Forelimb muscle (tissue), 1 donor: ENCODE results near the gene TBC1D21. TPM values are rescaled to one million over a fixed set of nuclear protein-coding genes. Genes with fewer than 3 reads are reported as not detected.
"Not testable (repeated sequence)": the region's sequence is repeated elsewhere in the genome, so short reads cannot be mapped to it uniquely, and the experiment has no call there.

Experiments used
- DNase-seq: peaks from one replicate; pipeline ENCODE4 v3.0.0-alpha.2; 2013; ENCODE audit warnings: low read depth
- polyA plus RNA-seq: library from polyadenylated mRNA; unstranded; fragments of 120-200 nt; gene quantifications from one replicate; pipeline ENCODE4 v1.2.1, GENCODE V29; 2013; ENCODE audit not compliant: insufficient read length

Gene TBC1D21
- polyA plus RNA-seq, 1 donor, result not detected

DNA sequence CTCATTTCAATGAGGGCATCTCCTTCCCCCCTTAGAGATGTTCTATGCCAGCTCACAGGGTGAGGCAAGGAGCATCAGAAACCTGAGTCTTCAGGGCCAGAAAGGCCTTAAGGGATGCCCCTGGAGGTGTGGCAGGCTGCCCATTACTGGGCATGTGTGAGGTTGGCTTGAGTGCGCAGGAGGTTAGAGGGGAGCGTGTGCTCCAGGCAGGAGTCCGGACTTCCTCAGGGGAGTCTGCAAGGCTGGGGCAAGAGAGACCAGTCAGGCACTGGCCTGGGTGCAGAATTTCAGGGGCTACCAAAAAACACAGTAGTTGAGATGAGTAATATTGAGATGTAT lies 54.8 kb downstream of the TBC1D21 start:
- no peak for DNase-seq

DNA sequence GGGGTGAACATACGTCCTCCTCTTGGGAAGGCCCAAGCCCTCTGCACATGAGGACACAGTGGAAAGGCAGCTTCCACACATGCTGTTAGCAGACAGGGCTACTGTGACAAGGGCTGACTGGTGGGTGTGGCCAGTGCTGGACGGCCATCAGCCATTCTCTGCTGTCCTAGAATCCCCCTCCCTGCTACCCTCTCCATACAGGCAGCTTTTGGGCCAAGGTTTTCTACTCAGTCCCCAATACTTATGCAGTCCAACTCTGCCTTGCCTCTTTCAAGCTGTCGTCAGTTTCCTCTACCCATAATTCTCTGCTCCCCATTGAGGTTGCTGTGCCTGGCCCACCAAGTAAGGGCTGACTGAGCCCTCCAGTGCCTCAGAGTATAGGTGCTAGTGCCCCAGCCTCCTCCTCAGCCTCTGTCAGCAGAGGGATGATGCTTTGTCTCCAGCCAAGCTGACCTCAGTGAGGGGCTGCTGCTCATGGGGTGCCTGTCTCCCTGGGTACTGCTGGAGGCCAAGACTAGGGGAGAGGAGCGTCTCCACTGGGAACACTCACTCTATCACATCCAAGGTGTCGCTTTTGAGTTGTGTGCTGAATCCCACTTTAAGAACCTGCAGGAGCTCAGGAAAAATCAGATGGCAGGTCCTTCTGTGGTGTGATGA lies 55.7 kb downstream of the TBC1D21 start:
- DNase-seq, result no peak

DNA sequence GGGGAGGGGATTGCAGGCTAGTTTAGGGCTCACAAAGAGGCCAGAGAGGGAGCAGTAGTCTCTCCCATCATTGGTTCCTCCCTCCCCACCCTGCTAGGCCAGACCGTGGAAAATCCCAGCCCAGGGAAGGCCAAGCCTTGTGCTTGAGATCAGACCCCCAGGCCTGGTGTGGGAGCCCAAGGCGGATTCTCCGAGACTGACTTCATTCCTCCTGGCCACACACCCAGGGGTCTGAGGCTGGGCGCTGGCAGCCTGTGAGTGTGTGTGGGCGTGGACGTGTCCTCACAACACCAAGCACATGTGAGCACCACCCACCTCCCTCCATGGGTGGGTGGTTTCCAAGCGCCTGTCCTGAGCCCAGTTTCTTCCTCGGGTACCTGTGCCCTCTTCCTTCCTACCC lies 57.0 kb downstream of the TBC1D21 start:
- no peak for DNase-seq

DNA sequence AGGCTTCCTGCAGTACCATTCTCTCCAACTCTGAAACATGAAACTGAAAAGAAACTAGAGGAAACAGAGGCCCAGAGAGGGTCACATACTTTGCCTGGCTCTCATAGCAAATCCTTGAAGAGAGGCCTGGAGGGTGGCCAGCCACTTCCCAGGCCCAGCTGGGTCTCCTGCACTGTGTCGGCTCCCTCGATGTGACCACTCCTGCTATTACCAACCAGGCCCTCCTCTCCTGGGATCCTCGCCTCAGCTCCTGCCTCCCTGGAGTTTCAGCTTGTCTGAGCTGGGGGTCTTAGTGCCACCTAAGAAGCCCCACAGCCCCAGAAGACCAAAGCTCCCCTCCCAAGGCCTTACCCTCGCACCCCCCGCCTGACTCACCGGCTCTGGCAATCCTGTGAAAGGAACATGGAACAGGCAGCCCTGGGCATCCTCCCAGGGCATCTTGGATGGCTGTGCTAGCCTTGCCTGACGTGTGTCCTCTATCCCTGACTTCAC lies 57.5 kb downstream of the TBC1D21 start:
- DNase-seq, result no peak

DNA sequence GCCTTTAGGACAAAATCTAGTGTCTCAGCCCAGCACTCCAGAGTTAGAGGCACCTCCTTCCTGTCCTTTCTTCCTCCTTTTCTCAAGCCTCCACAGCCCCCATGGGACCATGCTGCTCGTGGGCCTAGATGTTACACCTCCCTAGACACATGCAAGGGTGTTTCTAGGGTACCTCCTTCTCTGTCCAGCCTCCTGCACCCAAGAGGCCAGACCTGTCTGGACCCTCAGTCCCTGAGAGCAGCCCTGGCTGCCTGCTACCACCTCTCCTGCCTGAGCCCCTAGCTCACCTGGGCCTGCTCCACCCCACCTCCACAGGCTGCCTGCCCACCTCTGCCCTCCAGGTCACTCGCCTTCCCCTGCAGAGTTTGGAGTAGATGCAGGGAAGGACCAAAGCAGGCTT lies 58.1 kb downstream of the TBC1D21 start:
- DNase-seq, result no peak

DNA sequence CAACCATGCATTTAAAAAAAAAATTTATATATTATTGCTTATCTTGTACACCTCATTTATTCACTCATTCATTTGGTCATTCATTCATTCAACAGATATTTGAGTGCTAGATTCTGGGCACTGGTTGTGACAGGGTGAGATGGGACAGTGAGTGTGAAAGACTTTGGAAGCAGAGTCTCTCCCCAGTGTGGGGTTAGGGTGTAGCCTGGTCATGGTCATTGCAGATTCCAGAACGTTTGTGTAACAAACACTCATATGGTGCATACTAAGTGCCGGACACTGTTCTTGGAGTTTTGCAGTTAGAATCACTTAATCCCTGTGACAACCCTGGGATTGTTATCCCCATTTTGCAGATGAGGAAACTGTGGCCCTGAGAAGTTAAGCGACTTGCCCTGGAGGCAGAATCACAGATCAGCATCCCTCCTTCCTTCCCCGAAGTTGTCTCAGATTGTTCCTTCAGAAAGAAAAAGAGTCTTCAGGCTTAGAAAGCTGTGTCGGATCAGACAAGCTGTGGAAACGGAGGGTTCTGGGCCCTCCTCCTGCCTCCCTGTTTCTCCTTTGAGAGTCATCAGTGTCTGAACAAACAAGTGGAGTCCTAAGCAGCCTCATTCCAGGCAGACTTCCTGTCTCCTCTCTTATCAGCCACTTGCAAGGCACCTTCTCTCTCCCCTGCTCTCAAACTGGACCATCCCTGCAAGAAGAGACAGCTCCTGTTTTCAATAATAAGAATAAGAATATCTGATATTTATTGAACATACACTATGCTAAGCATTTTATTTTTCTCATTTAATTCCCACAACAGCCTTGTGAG lies 59.2 kb downstream of the TBC1D21 start:
- DNase-seq, result no peak

DNA sequence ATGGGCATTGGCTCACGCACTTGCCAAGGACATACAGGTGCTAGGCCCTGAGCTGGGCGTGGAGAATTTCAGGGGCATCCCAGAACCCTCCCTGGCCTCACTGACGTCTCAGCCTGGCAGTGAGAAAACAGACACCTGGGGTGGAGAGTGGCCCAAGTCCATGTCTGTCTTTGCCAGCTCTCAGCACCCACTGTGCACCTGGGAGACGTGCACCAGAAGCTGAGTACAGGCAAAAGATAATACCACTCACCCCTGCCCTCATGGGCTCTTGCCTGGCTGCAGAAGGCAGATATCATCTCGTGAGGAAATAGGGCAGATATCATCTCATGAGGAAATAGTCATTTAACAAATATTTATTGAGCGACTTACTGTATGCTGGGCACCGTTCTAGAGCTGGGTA lies 60.9 kb downstream of the TBC1D21 start:
- DNase-seq, result no peak

DNA sequence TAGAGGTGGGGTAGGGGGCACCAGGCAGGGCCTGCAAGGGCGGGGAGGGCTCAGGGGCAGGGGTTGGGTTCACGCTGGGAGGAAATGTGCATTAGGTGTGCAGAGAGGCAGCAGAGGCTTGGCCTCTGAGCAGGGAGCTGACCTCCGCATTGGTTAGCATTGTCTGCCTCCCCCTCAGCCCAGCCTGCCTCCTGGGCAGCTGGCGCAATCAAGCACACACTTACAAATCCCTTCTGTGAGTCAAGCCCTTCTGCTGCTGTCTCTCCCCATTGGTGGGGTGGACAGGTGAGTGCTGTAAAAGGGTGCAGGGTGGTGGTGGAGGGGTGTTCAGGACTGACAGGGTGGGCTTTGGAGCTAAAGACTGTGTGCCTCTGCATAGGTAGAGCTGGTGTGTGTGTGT lies 62.2 kb downstream of the TBC1D21 start:
- DNase-seq, result no peak

DNA sequence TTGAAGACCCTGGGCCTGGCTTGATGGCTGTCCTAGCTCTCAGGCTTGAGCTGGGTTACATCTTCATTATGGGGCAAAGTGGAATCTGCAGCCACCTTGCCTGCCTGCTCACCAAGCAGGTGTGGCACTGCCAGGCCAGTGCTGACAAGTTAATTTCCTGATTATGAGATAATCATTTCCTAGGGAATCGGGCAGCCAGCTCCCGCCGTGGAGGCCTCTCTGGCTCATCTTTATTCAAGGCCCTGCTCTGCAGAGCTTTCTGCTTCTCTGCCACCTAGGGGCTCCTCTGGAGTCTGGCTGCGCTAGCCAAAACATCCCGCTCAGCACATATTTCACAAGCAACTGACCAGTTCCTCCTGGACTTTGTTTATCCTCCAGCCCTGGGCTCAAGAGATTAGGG lies 62.8 kb downstream of the TBC1D21 start:
- DNase-seq, result no peak

DNA sequence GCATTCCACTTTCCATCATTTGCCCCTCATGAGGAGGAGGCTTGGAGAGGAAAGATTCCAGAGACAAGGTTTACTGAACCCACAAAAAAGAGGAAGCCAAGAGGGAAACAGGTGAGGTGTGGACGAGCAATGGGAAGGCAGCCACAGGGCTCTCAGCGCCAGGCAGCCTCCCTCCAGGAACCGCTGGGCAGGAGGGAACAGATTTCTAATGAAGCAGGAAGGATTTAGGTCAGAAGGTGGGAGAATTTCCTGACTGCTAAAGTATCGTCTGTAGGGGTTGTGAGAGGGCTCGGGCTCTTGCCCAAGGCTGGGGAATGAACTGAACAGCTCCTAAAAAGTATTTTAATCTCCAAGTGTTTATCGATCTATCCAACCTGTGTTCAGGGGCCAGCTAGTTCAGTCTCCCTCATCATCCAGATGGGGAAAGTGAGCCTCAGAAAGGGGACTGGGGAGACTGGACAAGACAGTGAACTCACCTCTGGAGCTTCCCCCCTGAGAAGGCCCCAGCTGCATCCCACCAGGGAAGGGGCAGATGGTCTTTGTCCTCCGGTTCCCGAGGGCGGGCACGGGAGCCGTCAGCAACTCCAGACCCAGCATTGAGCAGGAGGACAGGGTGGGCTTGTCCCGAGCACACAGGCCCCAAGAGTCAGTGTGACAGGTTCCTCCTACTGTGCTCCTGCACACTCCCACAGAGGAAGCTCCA lies 63.4 kb downstream of the TBC1D21 start:
- no peak for DNase-seq

DNA sequence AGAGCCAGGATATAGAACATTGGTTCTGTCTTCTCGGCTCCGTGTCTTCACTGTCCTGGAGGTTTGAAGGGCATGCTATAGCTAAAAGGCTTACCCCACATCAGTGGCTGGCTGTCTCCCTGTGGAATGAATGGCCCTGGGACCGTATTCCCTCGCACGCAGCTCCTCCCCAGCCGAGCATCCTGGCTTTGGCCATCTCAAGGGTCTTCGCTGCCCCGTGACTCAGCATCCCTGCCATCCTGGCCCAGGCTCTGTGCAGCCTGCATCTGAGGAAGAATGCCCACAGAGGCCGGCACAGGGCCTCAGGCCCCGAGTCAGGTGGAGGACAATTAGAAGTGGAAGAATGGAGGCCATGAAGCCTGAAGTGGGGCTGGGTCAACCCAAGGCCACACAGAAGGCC lies 63.9 kb downstream of the TBC1D21 start:
- no peak for DNase-seq

DNA sequence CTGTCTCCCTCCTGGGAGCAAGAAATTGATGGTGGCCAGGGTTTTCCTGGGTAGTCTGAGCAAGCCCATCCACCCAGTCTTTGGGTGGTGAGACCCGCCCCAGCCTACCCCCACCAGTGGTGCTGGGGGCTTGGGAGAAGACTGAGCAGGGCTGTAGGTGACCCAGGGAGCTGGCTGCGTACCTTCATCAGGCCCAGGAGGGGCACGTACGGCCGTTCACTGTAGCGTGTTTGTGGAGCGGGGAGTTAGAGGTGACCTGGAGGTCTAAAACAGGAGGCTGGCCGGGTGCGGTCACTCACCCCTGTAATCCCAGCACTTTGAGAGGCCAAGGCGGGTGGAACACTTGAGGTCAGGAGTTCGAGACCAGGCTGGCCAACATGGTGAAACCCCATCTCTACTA lies 64.4 kb downstream of the TBC1D21 start:
- DNase-seq, result no peak

DNA sequence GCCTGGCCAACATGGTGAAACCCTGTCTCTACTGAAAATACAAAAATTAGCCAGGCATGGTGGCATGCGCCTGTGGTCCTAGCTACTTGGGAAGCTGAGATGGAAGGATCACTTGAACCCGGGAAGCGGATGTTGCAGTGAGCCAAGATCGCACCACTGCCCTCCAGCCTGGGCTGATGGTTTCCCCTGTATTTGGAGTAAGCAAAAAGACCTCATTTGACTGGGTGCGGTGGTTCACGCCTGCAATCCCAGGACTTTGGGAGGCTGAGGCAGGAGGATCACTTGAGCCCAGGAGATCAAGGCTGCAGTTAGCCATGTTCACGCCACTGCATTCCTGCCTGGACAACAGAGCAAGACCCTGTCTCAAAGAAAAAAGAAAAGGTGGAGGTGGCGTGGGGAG lies 65.2 kb downstream of the TBC1D21 start:
- DNase-seq, result not testable (repeated sequence)

Other genes starting within 250 kb of the TBC1D21 start
- 73.7 TPM for gene NPTN, start 240.2 kb upstream of the TBC1D21 start, polyA plus RNA-seq
- gene CD276, start 189.2 kb upstream of the TBC1D21 start, polyA plus RNA-seq, result 107 TPM
- 5.2 TPM for gene INSYN1, start 120.2 kb upstream of the TBC1D21 start, polyA plus RNA-seq
- gene LOXL1, start 52.9 kb downstream of the TBC1D21 start, polyA plus RNA-seq, result 29.7 TPM
- 39.0 TPM for gene STOML1, start 118.7 kb downstream of the TBC1D21 start, polyA plus RNA-seq
- gene PML, start 121.2 kb downstream of the TBC1D21 start, polyA plus RNA-seq, result 32.6 TPM
- 0.53 TPM for gene GOLGA6A, start 209.0 kb downstream of the TBC1D21 start, polyA plus RNA-seq